Measurements from ENCODE around the gene TNRC6B. TPM values are rescaled to one million over a fixed set of nuclear protein-coding genes. Genes with fewer than 3 reads are reported as not detected.

Gene TNRC6B
- total RNA-seq, 1 experiment from 2014 or later, result 58.1 TPM

- H3K27me3 Mint-ChIP-seq (ENCODE audit: low read depth), result no peaks in the 10 kb centered on the region
- H2BK12ac ChIP-seq (ENCODE audit: insufficient read length, low read depth, low read length), result no peak overlapping the region
- peak overlapping the region; percentile 3 for H2BK5ac ChIP-seq (ENCODE audit: insufficient read length, low read length)
- peaks cover 57 to 58% of the 10 kb centered on the region in 2 experiments for H3K4me1 Mint-ChIP-seq
- H3K27ac Mint-ChIP-seq, result peak overlapping the region; percentile 94 to 99 (median 98)
- peak overlapping the region; percentile 85 for H3K27ac ChIP-seq (ENCODE audit: insufficient read length, low read depth, low read length)
- peak overlapping the region; percentile 76; the same call in 1 of the 2 replicates for H3K4ac ChIP-seq (ENCODE audit: low read depth, low read length)
- H3K18ac ChIP-seq (ENCODE audit: insufficient read length, low read depth, low read length), result peak overlapping the region; percentile 63
- peak overlapping the region; percentile 40 for H3T11ph ChIP-seq (ENCODE audit: low read length)
- no peaks in the 10 kb centered on the region for H3K27me3 ChIP-seq (ENCODE audit: insufficient read depth, low read length)
- no CpG with 5 or more reads among the region's 17 CpGs for WGBS (ENCODE audit: extremely low coverage, insufficient read length, low lambda C conversion rate)
- H4K91ac ChIP-seq (ENCODE audit: insufficient read length, low read depth, low read length), result no peak overlapping the region
- H3K36me3 Mint-ChIP-seq (ENCODE audit: insufficient read depth in 1 of 3, low read depth in 3 of 3), result peaks cover 0 to 4% (median 2%) of the 10 kb centered on the region in 3 experiments; a peak in 3 of 7 replicates
- peaks cover 13% of the 10 kb centered on the region; the same call in 1 of the 2 replicates for H3K4me1 ChIP-seq (ENCODE audit: insufficient read depth, low read length)
- no peaks in the 10 kb centered on the region for H3K9me3 ChIP-seq (ENCODE audit: control insufficient read depth, low read depth, low read length)
- H2BK20ac ChIP-seq (ENCODE audit: low read depth, low read length, poor library complexity, severe bottlenecking), result no peak overlapping the region
- no peak overlapping the region for H2AFZ ChIP-seq (ENCODE audit: low read length)
- no peak overlapping the region for H4K8ac ChIP-seq (replicated peaks; ENCODE audit: insufficient read length, low read depth, low read length)
- H4K5ac ChIP-seq (ENCODE audit: insufficient read length, low read depth, low read length), result peak overlapping the region; percentile 4
- no peak for TF ChIP-seq CTCF (conservative IDR thresholded peaks at IDR 0.05)
- peak overlapping the region; percentile 81 for H3K4me2 ChIP-seq (ENCODE audit: insufficient read depth, insufficient read length, low read length)
- H2BK15ac ChIP-seq (ENCODE audit: low read depth, low read length), result no peak overlapping the region
- peaks cover 12% of the 10 kb centered on the region for H3K23me2 ChIP-seq (ENCODE audit: insufficient read length, low read depth, low read length, poor library complexity, severe bottlenecking)
- H3K14ac ChIP-seq (ENCODE audit: insufficient read depth, low read length), result peak overlapping the region; percentile 42; the same call in 1 of the 2 replicates
- no peaks in the 10 kb centered on the region; a peak in 1 of 5 replicates for H3K9me3 Mint-ChIP-seq
- H3K23ac ChIP-seq (ENCODE audit: insufficient read length, low read depth, low read length), result no peak overlapping the region
- peaks cover 42% of the 10 kb centered on the region for H3K79me2 ChIP-seq (ENCODE audit: insufficient read depth, low read length)
- H2AK5ac ChIP-seq (ENCODE audit: insufficient read length, low read length), result peak overlapping the region; percentile 9
- DNase-seq, result peak; percentile 37
- H4K20me1 ChIP-seq (ENCODE audit: control insufficient read depth, insufficient read depth, insufficient read length), result no peaks in the 10 kb centered on the region
- peaks cover 3% of the 10 kb centered on the region for H3K79me1 ChIP-seq (ENCODE audit: insufficient read depth, low read depth, low read length, poor library complexity, severe bottlenecking)
- peak overlapping the region; percentile 4 for H3K56ac ChIP-seq (ENCODE audit: insufficient read length, low read depth, low read length)
- H3K9ac ChIP-seq (ENCODE audit: extremely low read depth, insufficient read length, low read length), result peak overlapping the region; percentile 99
- peak overlapping the region; percentile 92 for H3K4me3 Mint-ChIP-seq
- H2BK120ac ChIP-seq (ENCODE audit: low read depth, low read length, poor library complexity, severe bottlenecking), result peak overlapping the region; percentile 98
Observed at GRCh38 chr22:40178417-40179409, 988 bp downstream of the TNRC6B start.

Measured in H9 (cell line).